ENCODE data around the gene PQBP1. TPM values are rescaled to one million over a fixed set of nuclear protein-coding genes. Genes with fewer than 3 reads are reported as not detected.
"Not testable (repeated sequence)": the region's sequence is repeated elsewhere in the genome, so short reads cannot be mapped to it uniquely, and the experiment has no call there.

The PQBP1 gene
- total RNA-seq (ENCODE audit: low replicate concordance) = 58.6 and 77.9 TPM in 2 replicates
- long read RNA-seq, transcript PQBP1-203 (7 exons, 1,056 nt) = minor isoform, 6 of 57 reads
- long read RNA-seq, transcript PQBP1-207 (7 exons, 1,020 nt) = major isoform, 26 of 57 reads
- long read RNA-seq, partial matches to known transcripts = 7 of 57 reads
- long read RNA-seq, other reads (novel, unspliced or antisense) = 11 of 57 reads

GRCh38 chrX:48897625-48898306 is at the start of gene PQBP1, which contains the start of gene TIMM17B:
PQBP1 (plus strand) TSS chrX:48897930; CDS start chrX:48898510, 580 bp downstream.
TIMM17B (minus strand) TSS chrX:48897768; CDS start chrX:48897749, 19 bp downstream.
- Mint-ChIP-seq H3K9me3 (no peaks in the 10 kb centered on the region), H3K36me3 (peaks cover 4% of the 10 kb centered on the region), H3K27me3 (no peaks in the 10 kb centered on the region), H3K27ac (peak within 1 kb of the TSS; percentile 95), H3K4me3 (peak within 1 kb of the TSS; percentile 92), H3K4me1 (ENCODE audit: unreplicated experiment) (no peaks in the 10 kb centered on the region)
- DNase-seq (ENCODE audit: extremely low spot score, unreplicated experiment) = peak; percentile 85
- no peak for TF ChIP-seq CTCF (conservative IDR thresholded peaks at IDR 0.05)

- H3K9me3 Mint-ChIP-seq = peaks cover 10% of the 10 kb centered on the region
- H3K27me3 Mint-ChIP-seq = no peaks in the 10 kb centered on the region
- no peaks in the 10 kb centered on the region for H3K36me3 Mint-ChIP-seq
- no peak overlapping the region for H3K4me3 Mint-ChIP-seq
- H3K4me1 Mint-ChIP-seq (ENCODE audit: unreplicated experiment) = no peaks in the 10 kb centered on the region
- DNase-seq (ENCODE audit: extremely low spot score, unreplicated experiment) = no peak
- H3K27ac Mint-ChIP-seq = no peak overlapping the region
- no peak for TF ChIP-seq CTCF (conservative IDR thresholded peaks at IDR 0.05)
Observed at GRCh38 chrX:48848847-48849246, 48.9 kb upstream of the PQBP1 start.

- no peak for TF ChIP-seq CTCF (conservative IDR thresholded peaks at IDR 0.05)
- Mint-ChIP-seq H3K4me1 (ENCODE audit: unreplicated experiment) (no peaks in the 10 kb centered on the region), H3K36me3 (no peaks in the 10 kb centered on the region), H3K9me3 (peaks cover 10% of the 10 kb centered on the region), H3K4me3 (no peak overlapping the region), H3K27ac (no peak overlapping the region), H3K27me3 (peaks cover 4% of the 10 kb centered on the region)
- no peak for DNase-seq (ENCODE audit: extremely low spot score, unreplicated experiment)
Observed at GRCh38 chrX:48852857-48853256, 44.9 kb upstream of the PQBP1 start.

GRCh38 chrX:48853494-48853893 is 44.2 kb upstream of the PQBP1 start:
- H3K9me3 Mint-ChIP-seq; H3K4me3 Mint-ChIP-seq; H3K4me1 Mint-ChIP-seq (ENCODE audit: unreplicated experiment); H3K36me3 Mint-ChIP-seq; H3K27ac Mint-ChIP-seq; DNase-seq (ENCODE audit: extremely low spot score, unreplicated experiment); H3K27me3 Mint-ChIP-seq: not testable (repeated sequence)

- H3K4me3 Mint-ChIP-seq; H3K4me1 Mint-ChIP-seq (ENCODE audit: unreplicated experiment); H3K36me3 Mint-ChIP-seq; DNase-seq (ENCODE audit: extremely low spot score, unreplicated experiment); H3K27ac Mint-ChIP-seq; H3K9me3 Mint-ChIP-seq; H3K27me3 Mint-ChIP-seq: not testable (repeated sequence)
Observed at GRCh38 chrX:48854121-48854804, 43.5 kb upstream of the PQBP1 start.

GRCh38 chrX:48854898-48855297 is 42.8 kb upstream of the PQBP1 start:
- Mint-ChIP-seq H3K27ac (no peak overlapping the region), H3K36me3 (no peaks in the 10 kb centered on the region), H3K4me3 (peak overlapping the region; percentile 39), H3K27me3 (peaks cover 4% of the 10 kb centered on the region), H3K4me1 (ENCODE audit: unreplicated experiment) (no peaks in the 10 kb centered on the region), H3K9me3 (peaks cover 10% of the 10 kb centered on the region)
- peak; percentile 30 for TF ChIP-seq CTCF (conservative IDR thresholded peaks at IDR 0.05)
- DNase-seq (ENCODE audit: extremely low spot score, unreplicated experiment) = no peak
